ENCODE measurements around the gene CCDC187.
"Not testable (repeated sequence)": the region's sequence is repeated elsewhere in the genome, so short reads cannot be mapped to it uniquely, and the experiment has no call there.

The CCDC187 gene

GRCh38 chr9:136326761-136327303 is 22.9 kb upstream of the CCDC187 start:
- no peak for DNase-seq

DNA sequence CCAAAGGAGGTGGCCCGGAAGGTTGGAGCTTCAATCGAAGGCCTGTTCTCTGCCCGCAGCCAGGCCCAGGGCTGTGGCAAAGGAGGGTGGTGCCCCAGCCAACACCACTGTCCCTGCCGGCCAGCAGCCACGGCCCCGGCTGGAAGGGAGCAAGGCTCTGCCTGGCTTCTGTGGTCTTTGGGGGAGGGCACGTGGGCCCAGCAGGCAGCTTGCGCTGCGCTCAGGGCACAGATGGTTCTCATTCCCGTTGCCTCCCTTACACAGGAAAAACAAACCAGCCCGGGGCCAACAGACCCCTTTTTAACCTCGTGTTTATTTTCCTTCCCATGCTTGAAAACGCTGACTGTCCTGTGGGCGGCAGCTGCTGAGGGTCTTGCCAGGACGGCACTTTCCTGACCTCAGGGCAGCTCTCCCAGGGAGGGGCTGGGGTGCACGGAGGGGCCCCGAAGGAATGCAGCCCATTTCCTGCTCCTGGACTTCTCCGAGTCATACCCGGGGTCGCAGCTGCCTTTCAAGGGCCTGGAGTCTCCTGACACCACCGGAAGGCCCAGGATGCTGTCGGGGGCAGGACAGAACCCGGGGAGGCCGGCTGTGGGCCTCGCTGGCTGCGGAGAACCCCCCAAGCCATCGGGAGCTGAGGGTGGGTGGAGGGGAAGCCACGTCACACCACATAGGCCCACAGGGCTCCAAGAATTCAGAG is 22.3 kb upstream of the CCDC187 start:
- DNase-seq, result no peak

DNA sequence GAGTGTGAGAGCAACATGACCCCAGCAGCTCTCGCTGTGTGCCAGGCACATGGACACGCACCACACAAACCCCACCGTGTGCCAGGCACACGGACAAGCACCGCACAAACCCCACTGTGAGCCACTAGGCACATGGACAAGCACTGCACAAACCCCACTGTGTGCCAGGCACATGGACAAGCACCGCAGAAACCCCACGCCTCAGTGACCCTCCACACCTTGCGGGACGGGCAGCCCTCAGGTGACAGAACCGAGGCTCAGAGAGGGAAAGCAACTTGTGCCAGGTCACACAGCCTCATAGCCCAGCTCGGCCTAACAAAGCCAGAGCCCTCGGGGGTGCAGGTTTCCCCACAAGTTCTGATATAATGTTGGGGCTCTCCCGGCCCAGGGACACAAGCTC is 21.5 kb upstream of the CCDC187 start:
- no peak for DNase-seq

- no peak for DNase-seq
Observed at GRCh38 chr9:136324501-136325300, 20.8 kb upstream of the CCDC187 start.

- DNase-seq, result peak; percentile 28
Observed at GRCh38 chr9:136323371-136323789, 19.5 kb upstream of the CCDC187 start.

DNA sequence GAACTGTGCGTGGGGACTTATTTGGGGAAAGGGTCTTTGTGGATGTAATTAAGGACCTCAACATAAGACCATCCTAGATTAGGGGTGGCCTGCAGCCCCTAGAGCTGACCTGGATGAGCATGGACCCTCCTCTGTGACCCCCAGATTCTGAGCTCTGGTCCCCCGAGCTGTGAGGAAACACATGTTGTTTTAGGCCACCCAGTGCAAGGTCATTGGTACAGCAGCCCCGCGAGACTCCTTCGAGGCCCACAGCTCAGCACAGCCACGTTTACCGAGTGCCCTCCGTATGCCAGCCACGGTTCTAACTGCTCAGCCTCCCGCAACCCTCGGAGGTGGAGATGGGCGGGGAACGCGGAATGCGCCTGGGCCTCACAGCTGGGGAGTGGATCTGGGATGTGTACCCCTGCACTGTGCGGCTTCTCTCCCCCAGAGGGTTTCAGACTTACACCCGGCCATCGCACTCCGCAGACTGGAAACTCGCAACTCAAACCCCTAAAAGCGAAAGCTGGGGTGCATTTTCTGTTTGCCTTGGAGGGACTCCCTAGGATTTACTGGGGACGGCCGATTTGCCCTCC is 18.9 kb upstream of the CCDC187 start:
- DNase-seq, result no peak

- DNase-seq, result no peak
Observed at GRCh38 chr9:136321561-136321960, 17.7 kb upstream of the CCDC187 start.

- DNase-seq, result not testable (repeated sequence)
Observed at GRCh38 chr9:136320972-136321371, 17.1 kb upstream of the CCDC187 start.

GRCh38 chr9:136319955-136320354 is 16.1 kb upstream of the CCDC187 start:
- not testable (repeated sequence) for DNase-seq

- not testable (repeated sequence) for DNase-seq
Observed at GRCh38 chr9:136319244-136319643, 15.3 kb upstream of the CCDC187 start.

- no peak for DNase-seq
Observed at GRCh38 chr9:136318776-136319241, 14.9 kb upstream of the CCDC187 start.

- DNase-seq, result no peak
Observed at GRCh38 chr9:136318111-136318775, 14.3 kb upstream of the CCDC187 start.

DNA sequence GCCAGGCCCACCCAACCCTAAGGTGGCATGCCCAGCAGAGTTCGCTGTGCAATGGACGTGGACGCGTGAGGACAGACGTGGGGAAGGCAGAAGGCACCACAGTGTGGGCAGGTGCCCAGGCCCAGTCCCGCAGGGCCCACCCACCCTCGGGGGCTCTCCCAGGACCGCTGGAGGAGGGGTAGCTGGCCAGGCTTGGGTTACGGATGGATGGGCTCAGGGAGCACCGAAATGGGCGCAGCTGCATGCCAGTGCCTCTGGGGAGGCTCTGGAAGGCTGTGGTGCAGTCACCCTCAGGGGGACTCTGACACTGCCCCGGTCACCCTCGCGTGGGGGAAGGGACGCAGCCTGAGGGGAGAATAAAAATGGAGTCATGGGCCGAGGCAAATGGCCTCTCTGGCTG is 13.8 kb upstream of the CCDC187 start:
- DNase-seq, result no peak

DNA sequence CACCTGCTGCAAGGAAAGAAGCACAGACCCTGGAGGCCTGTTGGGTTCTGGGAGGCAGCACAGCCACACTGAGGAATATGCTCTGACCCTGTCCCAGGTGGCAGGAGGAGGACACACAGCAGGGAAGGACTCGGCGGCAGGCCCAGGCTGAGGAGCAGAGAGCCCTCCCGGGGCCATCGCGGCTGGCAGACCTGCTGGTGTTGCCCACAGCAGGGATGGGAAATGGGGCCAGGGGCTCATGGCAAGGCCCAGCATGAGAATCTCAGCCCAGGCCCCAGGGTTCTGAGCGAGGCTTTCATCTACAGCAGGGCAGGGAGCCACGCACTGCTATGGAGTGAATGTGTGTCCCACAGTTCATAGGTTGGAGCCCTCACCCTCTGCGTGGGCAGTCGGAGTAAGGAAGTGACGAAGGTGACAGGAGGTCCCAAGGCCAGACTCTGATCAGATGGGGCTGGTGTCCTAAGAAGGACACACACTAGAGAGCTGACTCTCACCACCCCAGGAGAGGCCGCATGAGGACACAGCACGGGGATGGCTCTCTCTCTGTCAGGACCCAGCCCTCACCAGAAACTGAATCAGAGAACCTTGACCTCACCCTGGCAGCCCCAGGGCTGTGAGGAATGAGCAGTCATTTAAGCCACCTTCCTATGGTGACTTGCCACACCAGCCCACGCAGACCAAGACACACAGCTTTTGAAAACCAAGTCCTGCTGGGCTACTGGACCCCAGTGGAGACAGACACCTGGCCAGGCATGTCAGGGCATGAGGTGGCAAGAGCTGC is 13.2 kb upstream of the CCDC187 start:
- no peak for DNase-seq

- DNase-seq, result no peak
Observed at GRCh38 chr9:136316271-136316751, 12.4 kb upstream of the CCDC187 start.

- DNase-seq, result no peak
Observed at GRCh38 chr9:136314944-136315343, 11.1 kb upstream of the CCDC187 start.

DNA sequence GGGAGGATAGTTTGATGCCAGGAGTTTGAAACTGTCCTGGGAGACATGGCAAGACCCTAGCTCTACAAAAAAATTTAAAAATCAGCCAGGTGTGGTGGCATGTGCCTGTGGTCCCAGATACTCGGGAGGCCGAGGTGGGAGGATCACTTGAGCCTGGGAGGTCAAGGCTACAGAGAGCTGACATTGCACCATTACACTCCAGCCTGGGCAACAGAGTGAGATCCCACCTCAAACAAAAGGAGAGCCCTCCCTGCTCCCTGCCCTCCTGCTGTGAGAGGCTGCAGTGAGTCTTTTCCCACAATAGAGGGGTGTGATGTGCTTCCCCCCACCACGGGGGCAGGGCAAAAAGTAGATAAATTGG is 10.1 kb upstream of the CCDC187 start:
- DNase-seq, result no peak

- DNase-seq, result no peak
Observed at GRCh38 chr9:136313111-136314055, 9.5 kb upstream of the CCDC187 start.

GRCh38 chr9:136312436-136312835 is 8.5 kb upstream of the CCDC187 start:
- no peak for DNase-seq

- no peak for DNase-seq
Observed at GRCh38 chr9:136312009-136312375, 8.1 kb upstream of the CCDC187 start.
